Activated CD4-positive, alpha-beta T cell treated with anti-CD3 and anti-CD28 coated beads, Interleukin-2, amount 10 ng/mL, durations not matched to agents 24 days and 14 days (primary cell): ENCODE measurements around the gene EPB41L5. TPM values are rescaled to one million over a fixed set of nuclear protein-coding genes. Genes with fewer than 3 reads are reported as not detected.

Experiments used
- DNase-seq: peaks from one replicate; pipeline ENCODE4 v3.0.0; 2022
- H3K27ac Mint-ChIP-seq: one replicate; pipeline ENCODE4 v1.8.0; 2022; ENCODE audit warnings: mild to moderate bottlenecking, mixed read lengths
- H3K27me3 Mint-ChIP-seq: one replicate; pipeline ENCODE4 v1.8.0; 2022; ENCODE audit warnings: mixed read lengths
- H3K36me3 Mint-ChIP-seq: one replicate; pipeline ENCODE4 v1.8.0; 2022; ENCODE audit warnings: low read depth, mild to moderate bottlenecking, mixed read lengths
- H3K4me1 Mint-ChIP-seq: one replicate; pipeline ENCODE4 v1.8.0; 2021; ENCODE audit warnings: mixed read lengths
- H3K4me3 Mint-ChIP-seq: one replicate; pipeline ENCODE4 v1.8.0; 2022; ENCODE audit warnings: mild to moderate bottlenecking, moderate library complexity, mixed read lengths
- H3K9me3 Mint-ChIP-seq: one replicate; pipeline ENCODE4 v1.8.0; 2021; ENCODE audit warnings: mixed read lengths
- intact Hi-C: fragments of 100-400 bp; cut with micrococcal nuclease; formaldehyde crosslinking; loops from one replicate; pipeline ENCODE4 v1.15.1; 2023
- total RNA-seq: library from RNA; stranded (reverse); gene quantifications from 2 replicates; pipeline ENCODE4 v1.2.3, GENCODE V29; 2022

The EPB41L5 gene
- total RNA-seq, 1 donor from 2014 or later: 1.5 TPM

DNA sequence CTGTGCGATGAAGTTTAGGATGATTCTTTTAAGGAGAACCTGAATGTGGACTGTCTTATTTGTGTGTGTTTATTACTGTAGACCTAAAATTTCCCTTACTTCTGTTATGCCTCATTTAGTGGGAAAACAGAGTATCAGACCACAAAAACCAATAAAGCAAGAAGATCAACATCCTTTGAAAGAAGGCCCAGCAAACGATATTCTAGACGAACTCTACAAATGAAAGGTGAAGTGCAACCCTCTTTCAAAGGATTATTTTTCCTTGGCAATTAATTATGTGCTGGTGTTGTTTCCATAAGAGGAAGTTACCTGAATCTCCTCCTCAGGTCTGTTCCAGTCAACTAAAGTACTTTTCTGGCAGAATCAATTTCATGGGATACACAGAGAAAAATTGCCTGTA, 78.6 kb downstream of the EPB41L5 start:
- intact Hi-C loops: no loop called here
- no peak overlapping the region for H3K4me3 Mint-ChIP-seq
- H3K9me3 Mint-ChIP-seq: no peaks in the 10 kb centered on the region
- no peak overlapping the region for H3K27ac Mint-ChIP-seq
- no peaks in the 10 kb centered on the region for H3K4me1 Mint-ChIP-seq
- H3K27me3 Mint-ChIP-seq: no peaks in the 10 kb centered on the region
- H3K36me3 Mint-ChIP-seq: no peaks in the 10 kb centered on the region
- no peak for DNase-seq

DNA sequence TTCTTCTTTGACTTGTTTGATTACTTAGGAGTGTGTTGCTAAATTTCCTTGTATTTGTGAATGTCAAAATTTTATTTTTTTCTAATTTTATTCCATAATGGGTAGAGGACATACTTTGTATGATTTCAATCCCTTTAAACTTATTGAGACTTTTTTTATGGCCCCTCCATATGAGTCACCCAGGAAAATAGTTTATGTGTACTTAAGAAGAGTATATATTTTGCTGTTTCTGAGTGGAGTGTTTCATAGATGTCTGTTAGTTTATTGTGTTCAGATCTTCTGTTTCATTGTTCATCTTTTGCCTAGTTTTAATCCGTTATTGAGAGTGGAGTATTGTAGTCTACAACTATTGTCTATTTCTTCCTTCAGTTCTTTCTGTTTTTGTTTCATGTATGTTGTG, 81.9 kb downstream of the EPB41L5 start:
- no peak overlapping the region for H3K27ac Mint-ChIP-seq
- no peaks in the 10 kb centered on the region for H3K27me3 Mint-ChIP-seq
- intact Hi-C loops: no loop called here
- no peaks in the 10 kb centered on the region for H3K4me1 Mint-ChIP-seq
- no peak for DNase-seq
- H3K9me3 Mint-ChIP-seq: no peaks in the 10 kb centered on the region
- H3K4me3 Mint-ChIP-seq: no peak overlapping the region
- H3K36me3 Mint-ChIP-seq: no peaks in the 10 kb centered on the region

DNA sequence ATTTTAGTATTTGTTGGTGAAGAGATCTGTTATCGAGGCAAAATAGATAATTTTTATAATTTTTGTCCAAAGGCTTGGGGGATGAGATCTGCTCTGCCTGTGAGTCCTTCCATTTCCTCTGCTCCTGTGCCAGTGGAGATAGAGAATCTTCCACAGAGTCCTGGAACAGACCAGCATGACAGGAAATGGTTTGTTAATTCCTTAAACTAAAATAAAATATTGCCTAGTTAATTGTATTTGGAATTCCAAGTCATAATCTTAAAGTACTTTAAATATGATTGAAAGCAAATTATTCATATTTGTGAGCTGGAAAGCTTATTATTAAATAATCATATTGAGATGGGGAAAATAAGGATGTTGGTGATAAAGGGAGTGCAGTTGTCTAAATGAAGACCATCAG, 87.8 kb downstream of the EPB41L5 start:
- intact Hi-C loops: no loop called here
- no peaks in the 10 kb centered on the region for H3K4me1 Mint-ChIP-seq
- H3K27me3 Mint-ChIP-seq: peaks cover 8% of the 10 kb centered on the region
- H3K27ac Mint-ChIP-seq: no peak overlapping the region
- H3K9me3 Mint-ChIP-seq: no peaks in the 10 kb centered on the region
- no peak for DNase-seq
- peaks cover 3% of the 10 kb centered on the region for H3K36me3 Mint-ChIP-seq
- H3K4me3 Mint-ChIP-seq: no peak overlapping the region

DNA sequence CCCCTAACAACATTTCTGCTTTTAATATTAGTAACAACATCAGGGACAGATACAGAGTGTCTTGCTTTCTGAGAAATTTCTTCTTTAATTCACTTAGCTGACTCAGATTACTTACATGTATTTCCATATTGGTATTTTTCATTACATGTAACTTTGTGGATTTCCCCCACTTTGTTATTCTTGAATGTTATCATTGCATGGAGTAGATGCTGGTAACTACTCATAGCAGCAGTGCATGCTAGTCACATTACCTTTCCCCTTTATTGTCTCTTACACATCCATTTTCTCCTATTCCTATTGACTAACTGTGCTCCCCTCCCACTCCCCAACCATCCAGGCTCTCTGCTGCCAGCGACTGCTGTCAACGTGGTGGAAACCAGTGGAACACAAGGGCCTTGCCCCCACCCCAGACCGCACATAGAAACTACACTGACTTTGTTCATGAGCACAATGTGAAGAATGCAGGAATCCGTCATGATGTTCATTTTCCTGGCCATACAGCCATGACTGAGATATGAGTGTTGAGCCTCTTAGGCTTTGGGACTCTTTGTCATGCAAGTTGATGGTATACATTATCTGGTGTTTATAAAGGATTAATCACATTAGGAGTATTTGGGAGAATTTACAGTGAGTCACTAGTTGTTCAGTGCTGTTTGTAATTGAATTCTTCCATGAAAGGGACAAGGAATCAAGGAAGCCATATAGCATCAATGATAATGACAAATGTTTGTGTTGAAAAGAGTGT, 91.0 kb downstream of the EPB41L5 start:
- H3K4me1 Mint-ChIP-seq: peaks cover 3% of the 10 kb centered on the region
- no peaks in the 10 kb centered on the region for H3K9me3 Mint-ChIP-seq
- peaks cover 3% of the 10 kb centered on the region for H3K36me3 Mint-ChIP-seq
- H3K27me3 Mint-ChIP-seq: peaks cover 14% of the 10 kb centered on the region
- no peak for DNase-seq
- intact Hi-C loops: no loop called here
- H3K4me3 Mint-ChIP-seq: no peak overlapping the region
- no peak overlapping the region for H3K27ac Mint-ChIP-seq

DNA sequence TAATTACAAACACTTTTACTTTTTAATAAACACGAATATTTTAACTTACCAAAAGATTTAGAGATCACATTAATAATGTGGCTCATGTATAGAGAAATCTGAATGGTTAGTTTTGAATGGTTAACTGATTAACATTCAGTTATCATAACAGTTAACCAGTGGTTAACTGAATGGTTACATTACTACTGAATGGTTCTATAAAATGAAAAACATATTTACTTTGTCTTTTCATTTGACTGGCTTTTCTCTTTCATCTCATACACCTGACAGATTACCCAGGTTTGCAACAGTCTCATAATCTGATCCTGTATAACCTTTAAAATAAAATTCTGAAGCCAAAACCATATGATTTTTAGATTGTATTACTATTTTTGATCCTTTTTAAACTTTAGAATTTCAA, 91.9 kb downstream of the EPB41L5 start:
- Mint-ChIP-seq H3K27ac (no peak overlapping the region), H3K27me3 (peaks cover 14% of the 10 kb centered on the region)

DNA sequence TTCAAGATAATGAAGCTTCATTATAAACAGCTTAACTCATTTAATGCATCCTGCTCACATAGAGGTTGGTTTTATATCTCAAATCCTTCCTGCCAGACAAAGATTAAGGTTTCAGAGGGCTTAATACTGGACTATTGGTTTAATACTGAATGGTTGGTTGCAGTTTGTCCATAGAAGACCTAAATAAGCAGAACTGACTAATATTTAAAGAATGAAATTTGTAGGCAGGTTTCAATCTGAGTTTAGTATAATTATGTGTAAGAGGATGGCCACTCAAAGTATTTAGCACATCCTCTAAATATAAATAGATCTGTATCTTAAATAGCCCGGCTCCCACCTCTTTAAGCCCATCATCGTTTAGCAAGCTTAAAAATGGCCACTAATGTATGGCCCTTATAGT, 92.5 kb downstream of the EPB41L5 start:
- Mint-ChIP-seq H3K9me3 (no peaks in the 10 kb centered on the region), H3K36me3 (peaks cover 3% of the 10 kb centered on the region), H3K27ac (no peak overlapping the region), H3K4me3 (no peak overlapping the region), H3K4me1 (peaks cover 17% of the 10 kb centered on the region), H3K27me3 (peaks cover 14% of the 10 kb centered on the region)
- no peak for DNase-seq
- intact Hi-C loops: no loop called here

More for the DNA sequence above, 91.9 kb downstream of the EPB41L5 start:
- no peak for DNase-seq
- no peaks in the 10 kb centered on the region for H3K9me3 Mint-ChIP-seq
- peaks cover 3% of the 10 kb centered on the region for H3K36me3 Mint-ChIP-seq
- H3K4me3 Mint-ChIP-seq: no peak overlapping the region
- peaks cover 12% of the 10 kb centered on the region for H3K4me1 Mint-ChIP-seq
- intact Hi-C loops: no loop called here

DNA sequence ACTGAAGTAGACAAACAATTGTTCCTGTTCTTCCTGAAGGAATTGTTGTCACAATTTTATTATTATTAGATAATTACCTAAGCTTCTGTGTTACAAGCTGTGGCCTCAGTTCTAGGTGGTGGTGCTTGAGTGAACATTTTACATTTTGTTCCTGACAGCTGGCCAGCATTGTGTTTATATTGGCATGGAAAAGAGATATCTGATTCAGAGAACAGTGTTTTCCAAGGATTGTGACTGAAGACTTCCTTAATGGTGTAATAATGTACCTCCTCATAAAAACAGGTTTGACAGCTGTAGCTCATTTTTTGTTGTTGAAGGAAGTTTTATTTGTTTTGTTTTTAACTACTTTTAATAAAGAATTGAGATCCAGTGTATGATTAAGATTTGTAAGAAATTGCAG, 95.2 kb downstream of the EPB41L5 start:
- H3K4me3 Mint-ChIP-seq: no peak overlapping the region
- no peak for DNase-seq
- intact Hi-C loops: loop anchor here (2.0 kb wide), 1 partner anchor 573 kb away; no protein-coding TSS in a partner anchor
- H3K27me3 Mint-ChIP-seq: peaks cover 22% of the 10 kb centered on the region
- no peak overlapping the region for H3K27ac Mint-ChIP-seq
- H3K36me3 Mint-ChIP-seq: peaks cover 3% of the 10 kb centered on the region
- no peaks in the 10 kb centered on the region for H3K9me3 Mint-ChIP-seq
- H3K4me1 Mint-ChIP-seq: peaks cover 21% of the 10 kb centered on the region

DNA sequence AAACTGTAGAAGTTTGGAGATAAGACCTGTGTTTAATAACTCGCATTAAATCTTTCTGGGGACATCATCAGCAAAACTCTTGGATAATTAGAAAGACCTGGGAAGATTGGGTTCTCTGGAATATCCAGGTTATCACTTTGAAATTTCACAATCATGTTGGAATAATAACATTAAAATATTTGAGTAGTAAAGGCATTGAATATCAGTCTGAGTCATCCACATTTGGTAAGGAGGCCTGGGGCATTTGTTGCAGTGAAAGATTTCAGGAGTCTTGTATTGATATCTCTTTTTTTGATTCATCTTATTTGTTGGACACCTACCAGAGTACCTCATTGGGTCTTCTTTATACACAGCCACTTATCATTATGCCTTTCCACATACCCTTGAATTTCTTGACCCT, 95.9 kb downstream of the EPB41L5 start:
- Mint-ChIP-seq H3K27me3 (peaks cover 28% of the 10 kb centered on the region), H3K36me3 (peaks cover 3% of the 10 kb centered on the region), H3K27ac (no peak overlapping the region), H3K9me3 (no peaks in the 10 kb centered on the region), H3K4me1 (peaks cover 21% of the 10 kb centered on the region), H3K4me3 (peak overlapping the region; percentile 58)
- no peak for DNase-seq
- intact Hi-C loops: loop anchor here (1.0 to 2.0 kb wide), 3 partner anchors 69 to 572 kb away; no protein-coding TSS in a partner anchor

DNA sequence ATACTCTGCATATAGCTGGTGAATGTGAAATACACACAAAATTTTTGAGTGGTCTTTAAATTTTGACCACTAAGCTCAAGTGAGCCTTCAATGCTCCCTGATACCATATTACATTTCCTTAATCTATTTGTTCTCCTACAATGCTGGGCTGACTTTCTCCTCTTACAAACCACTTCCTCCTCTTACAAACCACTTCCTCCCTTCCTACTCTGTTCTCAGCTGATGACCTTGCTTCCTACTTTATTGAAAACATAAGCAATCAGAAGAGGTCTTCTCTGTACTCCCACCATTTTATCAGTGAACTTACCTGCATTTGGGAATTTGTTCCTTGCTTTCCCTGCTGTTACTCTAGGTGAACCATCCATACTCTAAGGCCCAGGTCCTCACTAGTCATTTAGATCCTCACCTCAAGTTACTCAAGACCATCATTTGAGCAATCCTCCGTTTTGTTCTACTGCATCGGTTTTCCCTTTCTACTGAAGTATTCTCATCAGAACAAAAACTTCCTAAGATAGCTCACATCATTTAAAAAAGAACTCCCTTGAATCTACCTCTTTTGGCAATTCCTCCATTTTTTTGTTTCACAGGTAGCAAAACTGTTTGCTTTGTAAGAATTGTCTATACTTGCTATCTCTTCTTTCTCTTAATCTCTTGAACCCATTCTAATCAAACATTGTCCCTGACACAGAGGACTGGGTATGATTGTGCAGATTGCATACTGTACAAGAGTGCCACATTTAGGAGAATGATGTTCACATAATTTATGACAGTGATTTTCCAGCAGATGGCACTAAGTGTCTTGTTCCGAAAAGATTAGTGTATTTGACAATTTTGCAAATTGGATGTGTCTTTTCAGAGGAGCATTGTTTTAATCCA, 96.5 kb downstream of the EPB41L5 start:
- Mint-ChIP-seq H3K4me1 (peaks cover 21% of the 10 kb centered on the region), H3K27ac (peak overlapping the region; percentile 22), H3K9me3 (no peaks in the 10 kb centered on the region), H3K27me3 (peaks cover 26% of the 10 kb centered on the region), H3K4me3 (peak overlapping the region; percentile 58), H3K36me3 (no peaks in the 10 kb centered on the region)
- intact Hi-C loops: loop anchor here (1.0 to 2.0 kb wide), 3 partner anchors 68 to 571 kb away; no protein-coding TSS in a partner anchor
- DNase-seq: peak; percentile 76

DNA sequence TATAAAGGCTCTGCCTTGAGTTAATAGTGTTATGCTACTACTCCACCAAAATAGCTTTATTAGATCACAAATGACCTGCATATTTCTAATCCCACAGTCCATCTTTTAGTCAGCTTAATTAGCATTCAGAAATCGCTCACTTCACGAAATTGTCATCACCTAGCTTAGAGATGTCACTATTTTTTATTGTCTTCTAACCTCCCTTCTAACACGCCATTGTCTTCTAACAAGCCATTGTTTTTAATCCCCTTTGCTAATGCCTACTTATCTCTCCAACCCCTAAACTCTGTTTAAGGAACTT, 97.1 kb downstream of the EPB41L5 start:
- H3K4me3 Mint-ChIP-seq: no peak overlapping the region
- H3K36me3 Mint-ChIP-seq: no peaks in the 10 kb centered on the region
- H3K27me3 Mint-ChIP-seq: peaks cover 29% of the 10 kb centered on the region
- peaks cover 21% of the 10 kb centered on the region for H3K4me1 Mint-ChIP-seq
- intact Hi-C loops: no loop called here
- DNase-seq: no peak
- H3K9me3 Mint-ChIP-seq: no peaks in the 10 kb centered on the region
- H3K27ac Mint-ChIP-seq: no peak overlapping the region

DNA sequence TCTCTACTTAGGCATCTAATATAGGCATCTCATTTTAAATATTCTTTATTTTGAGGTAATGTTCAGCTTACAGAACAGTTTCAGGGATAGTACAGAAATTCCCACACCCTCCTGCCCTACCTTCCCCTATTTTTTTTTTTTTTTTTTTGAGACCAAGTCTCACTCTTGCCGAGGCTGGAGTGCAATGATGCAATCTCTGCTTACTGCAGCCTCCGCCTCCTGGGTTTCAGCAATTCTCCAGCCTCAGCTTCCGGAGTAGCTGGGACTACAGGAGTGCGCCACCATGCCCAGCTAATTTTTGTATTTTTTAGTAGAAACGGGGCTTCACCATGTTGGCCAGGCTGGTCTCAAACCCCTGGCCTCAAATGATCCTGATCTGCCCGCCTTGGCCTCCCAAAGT, 97.6 kb downstream of the EPB41L5 start:
- peaks cover 21% of the 10 kb centered on the region for H3K4me1 Mint-ChIP-seq
- no peak overlapping the region for H3K27ac Mint-ChIP-seq
- intact Hi-C loops: no loop called here
- H3K36me3 Mint-ChIP-seq: no peaks in the 10 kb centered on the region
- no peak for DNase-seq
- no peak overlapping the region for H3K4me3 Mint-ChIP-seq
- H3K9me3 Mint-ChIP-seq: no peaks in the 10 kb centered on the region
- H3K27me3 Mint-ChIP-seq: peaks cover 29% of the 10 kb centered on the region

DNA sequence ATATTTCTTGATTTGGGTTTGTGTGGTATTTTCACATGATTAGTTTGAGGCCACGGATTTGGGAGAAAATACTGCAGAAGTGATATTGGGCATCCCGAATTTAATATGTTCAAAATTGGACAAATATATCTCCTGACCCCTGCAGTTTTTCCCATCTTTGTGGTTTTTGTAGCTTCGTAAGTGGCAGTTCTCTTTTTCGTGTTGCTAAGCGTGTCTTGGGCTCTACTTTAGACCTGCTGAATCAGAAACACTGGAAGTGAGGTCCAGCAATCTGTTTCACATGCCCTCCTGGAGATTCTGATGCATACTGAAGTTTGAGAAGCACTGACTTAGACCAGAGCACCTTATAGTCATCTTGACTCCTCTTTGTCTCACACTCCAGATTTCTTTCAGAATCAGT, 98.3 kb downstream of the EPB41L5 start:
- intact Hi-C loops: no loop called here
- Mint-ChIP-seq H3K27me3 (peaks cover 29% of the 10 kb centered on the region), H3K4me3 (no peak overlapping the region), H3K4me1 (peaks cover 21% of the 10 kb centered on the region), H3K27ac (no peak overlapping the region), H3K36me3 (no peaks in the 10 kb centered on the region), H3K9me3 (no peaks in the 10 kb centered on the region)
- no peak for DNase-seq

DNA sequence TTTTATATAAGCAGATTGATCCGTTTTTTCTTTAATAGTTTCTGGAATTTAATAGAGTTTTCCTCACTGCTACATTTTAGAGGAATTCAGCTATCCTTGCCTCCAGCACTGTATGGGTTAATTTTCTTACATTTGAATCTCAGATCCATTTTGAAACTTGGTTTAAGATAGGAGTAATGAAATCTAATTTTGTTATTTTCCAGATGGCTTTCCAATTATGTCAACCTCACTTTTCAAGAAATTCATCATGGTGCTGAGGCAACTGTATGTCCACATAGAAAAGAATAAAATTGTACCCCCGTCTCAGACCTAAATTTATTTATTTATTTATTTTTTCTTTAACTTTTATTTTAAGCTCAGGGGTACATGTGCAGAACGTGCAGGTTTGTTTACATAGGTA, 105.1 kb downstream of the EPB41L5 start:
- peaks cover 26% of the 10 kb centered on the region for H3K27me3 Mint-ChIP-seq
- no peak overlapping the region for H3K27ac Mint-ChIP-seq
- no peaks in the 10 kb centered on the region for H3K4me1 Mint-ChIP-seq
- H3K4me3 Mint-ChIP-seq: no peak overlapping the region
- DNase-seq: no peak
- no peaks in the 10 kb centered on the region for H3K9me3 Mint-ChIP-seq
- intact Hi-C loops: no loop called here
- H3K36me3 Mint-ChIP-seq: no peaks in the 10 kb centered on the region

DNA sequence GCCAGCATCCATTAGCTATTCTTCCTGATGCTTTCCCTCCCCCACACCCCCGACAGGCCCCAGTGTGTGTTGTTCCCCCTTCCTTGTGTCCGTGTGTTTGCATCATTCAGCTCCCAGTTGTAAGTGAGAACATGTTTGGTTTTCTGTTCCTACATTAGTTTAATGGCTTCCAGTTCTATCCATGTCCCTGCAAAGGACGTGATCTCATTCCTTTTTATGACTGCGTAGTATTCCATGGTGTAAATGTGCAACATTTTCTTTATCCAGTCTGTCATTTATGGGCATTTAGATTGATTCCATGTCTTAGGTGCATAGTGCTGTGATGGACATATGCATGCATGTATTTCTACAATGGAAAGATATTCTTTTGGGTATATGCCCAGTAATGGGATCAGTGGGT, 105.6 kb downstream of the EPB41L5 start:
- Mint-ChIP-seq H3K36me3 (no peaks in the 10 kb centered on the region), H3K4me1 (peaks cover 2% of the 10 kb centered on the region), H3K4me3 (no peak overlapping the region), H3K9me3 (no peaks in the 10 kb centered on the region), H3K27ac (no peak overlapping the region), H3K27me3 (peaks cover 22% of the 10 kb centered on the region)
- intact Hi-C loops: no loop called here
- DNase-seq: no peak
